ENCODE results near the gene TNPO3. TPM values are rescaled to one million over a fixed set of nuclear protein-coding genes. Genes with fewer than 3 reads are reported as not detected.
"Not testable (repeated sequence)": the region's sequence is repeated elsewhere in the genome, so short reads cannot be mapped to it uniquely, and the experiment has no call there.

Gene TNPO3
- total RNA-seq, 1 experiment from 2014 or later, result 82.3 TPM

DNA sequence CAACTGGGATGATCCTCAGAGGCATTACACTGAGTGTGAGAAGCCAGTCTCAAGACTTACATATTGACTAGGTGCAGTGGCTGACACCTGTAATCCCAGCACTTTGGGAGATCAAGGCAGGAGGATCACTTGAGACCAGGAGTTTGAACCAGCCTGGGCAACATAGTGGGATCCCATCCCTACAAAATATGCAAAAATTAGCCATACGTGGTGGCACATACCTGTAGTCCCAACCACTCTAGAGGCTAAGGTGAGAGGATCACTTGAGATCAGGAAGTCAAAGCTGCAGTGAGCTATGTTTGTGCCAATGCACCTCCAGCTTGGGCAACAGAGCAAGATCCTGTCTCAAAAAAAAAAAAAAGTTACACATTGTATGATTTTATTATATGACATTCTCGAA lies 23.5 kb upstream of the TNPO3 start:
- DNase-seq, result no peak
- H3K27me3 ChIP-seq, result peaks cover 5% of the 10 kb centered on the region; the same call in 1 of the 2 replicates
- H3K36me3 ChIP-seq, result no peaks in the 10 kb centered on the region
- H3K4me1 ChIP-seq, result no peaks in the 10 kb centered on the region
- H3K4me3 ChIP-seq, result no peak overlapping the region
- no peak overlapping the region for H3K27ac ChIP-seq
- 0 out of 2 replicates have a peak, but pooled peaks cover 4% of the 10 kb centered on the region for H3K9me3 ChIP-seq (replicated peaks)

DNA sequence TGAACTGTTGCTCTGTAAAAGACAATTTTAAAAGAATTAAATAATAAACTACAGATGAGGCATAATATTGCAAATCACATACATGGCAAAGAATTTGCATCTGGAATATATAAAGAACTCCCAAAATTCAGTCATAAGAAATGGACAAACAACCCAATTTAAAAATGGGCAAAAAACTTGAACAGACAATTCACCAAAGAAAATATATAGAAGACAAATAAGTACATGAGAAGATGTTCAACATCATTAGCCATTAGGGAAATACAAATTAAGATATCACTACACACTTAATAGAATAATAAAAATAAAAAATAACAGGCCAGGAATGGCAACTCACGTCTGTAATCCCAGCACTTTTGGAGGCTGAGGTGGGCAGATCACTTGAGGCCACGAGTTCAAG lies 22.0 kb upstream of the TNPO3 start:
- no peak for DNase-seq
- Histone ChIP-seq H3K9me3 (replicated peaks) (0 out of 2 replicates have a peak, but pooled peaks cover 4% of the 10 kb centered on the region), H3K4me1 (no peaks in the 10 kb centered on the region), H3K36me3 (no peaks in the 10 kb centered on the region), H3K4me3 (no peak overlapping the region), H3K27me3 (peaks cover 5% of the 10 kb centered on the region; the same call in 1 of the 2 replicates), H3K27ac (no peak overlapping the region)

DNA sequence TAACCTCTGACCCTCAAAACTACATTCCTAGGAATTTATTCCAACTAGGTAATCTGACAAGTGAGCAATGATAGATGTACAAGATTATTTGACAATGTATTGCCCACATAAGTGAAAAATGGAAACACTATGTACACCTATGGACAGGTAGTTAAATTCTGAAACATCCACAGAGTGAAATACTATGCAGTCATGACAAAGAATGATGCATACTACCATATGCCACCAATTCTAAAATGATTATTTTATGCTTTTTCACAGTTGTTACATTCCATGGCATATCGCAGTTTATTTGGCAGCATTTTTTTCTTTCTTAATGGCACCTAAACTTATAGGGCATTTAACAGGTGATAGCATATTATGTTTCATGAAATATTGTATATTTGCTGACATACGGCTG lies 20.1 kb upstream of the TNPO3 start:
- Histone ChIP-seq H3K27me3 (peaks cover 5% of the 10 kb centered on the region; the same call in 1 of the 2 replicates), H3K4me3 (no peak overlapping the region)

DNA sequence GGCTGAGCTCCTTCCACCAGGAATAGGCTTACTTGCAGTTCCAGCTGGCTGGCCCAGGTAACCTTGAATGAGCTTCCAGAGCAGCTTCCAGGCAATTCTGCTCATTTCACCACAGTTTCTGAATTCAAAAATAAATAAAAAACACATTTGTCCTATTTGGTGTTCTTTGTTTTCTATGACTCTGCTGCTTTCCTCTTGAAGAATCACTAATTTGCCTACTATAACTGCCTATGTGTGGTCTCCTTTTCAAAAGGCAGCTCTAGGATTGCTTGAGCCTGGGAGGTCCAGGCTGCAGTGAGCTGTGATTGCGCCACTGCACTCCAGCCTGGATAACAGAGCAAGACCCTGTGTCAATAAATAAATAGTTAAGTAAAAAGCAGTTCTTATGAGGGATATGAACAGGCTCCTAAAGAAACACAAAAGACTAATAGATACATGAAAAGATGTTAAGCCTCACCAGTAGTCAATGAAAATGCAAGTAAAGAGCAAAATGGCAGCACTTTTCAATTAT lies 19.5 kb upstream of the TNPO3 start:
- no peak overlapping the region for H3K27ac ChIP-seq

More for the DNA sequence above, 20.1 kb upstream of the TNPO3 start:
- DNase-seq, result no peak
- no peak overlapping the region for H3K27ac ChIP-seq
- H3K4me1 ChIP-seq, result no peaks in the 10 kb centered on the region
- no peaks in the 10 kb centered on the region for H3K36me3 ChIP-seq
- H3K9me3 ChIP-seq (replicated peaks), result 0 out of 2 replicates have a peak, but pooled peaks cover 4% of the 10 kb centered on the region

DNA sequence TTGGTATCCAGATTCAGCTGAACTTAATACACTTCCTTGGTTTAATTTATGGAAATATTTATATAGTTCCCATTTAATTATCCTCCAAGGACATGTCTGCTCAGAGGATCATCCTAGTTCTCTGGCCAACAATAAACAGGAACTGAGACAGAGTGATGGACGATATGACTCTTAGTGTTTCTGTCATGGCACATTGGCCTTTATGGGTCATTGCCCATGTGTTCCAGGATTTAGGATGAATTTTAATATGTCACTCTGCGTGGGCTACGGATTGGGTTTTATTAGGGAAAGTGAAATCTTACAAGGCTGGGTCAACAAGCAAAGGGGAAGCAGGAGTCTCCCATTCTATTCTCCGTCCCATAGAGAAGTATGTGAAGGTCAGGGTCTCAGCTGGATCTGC lies 18.8 kb upstream of the TNPO3 start:
- Histone ChIP-seq H3K27me3 (peaks cover 5% of the 10 kb centered on the region; the same call in 1 of the 2 replicates), H3K9me3 (replicated peaks) (0 out of 2 replicates have a peak, but pooled peaks cover 4% of the 10 kb centered on the region), H3K4me3 (no peak overlapping the region), H3K36me3 (no peaks in the 10 kb centered on the region), H3K4me1 (no peaks in the 10 kb centered on the region), H3K27ac (no peak overlapping the region)
- no peak for DNase-seq

More for the DNA sequence above, 19.5 kb upstream of the TNPO3 start:
- H3K4me1 ChIP-seq, result no peaks in the 10 kb centered on the region
- no peak for DNase-seq
- H3K36me3 ChIP-seq, result no peaks in the 10 kb centered on the region
- H3K4me3 ChIP-seq, result no peak overlapping the region
- peaks cover 5% of the 10 kb centered on the region; the same call in 1 of the 2 replicates for H3K27me3 ChIP-seq
- H3K9me3 ChIP-seq (replicated peaks), result 0 out of 2 replicates have a peak, but pooled peaks cover 4% of the 10 kb centered on the region

DNA sequence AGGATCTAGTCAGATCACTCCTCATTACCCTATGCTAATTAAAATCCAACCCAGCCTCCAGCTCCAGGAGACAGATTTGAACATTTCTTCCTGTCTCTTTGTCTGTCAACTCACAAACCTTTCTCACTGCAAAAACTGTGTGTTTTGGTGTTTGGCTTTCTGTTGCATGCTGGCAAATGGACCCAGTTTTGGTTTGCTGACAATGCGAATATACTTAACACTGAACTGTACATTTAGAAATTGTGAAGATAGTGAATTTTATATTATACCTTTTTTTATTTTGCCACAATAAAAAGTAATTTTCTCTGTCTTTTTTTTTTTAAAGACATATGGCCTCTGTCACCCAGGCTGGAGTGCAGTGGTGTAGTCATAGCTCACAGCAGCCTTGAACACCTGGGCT lies 18.3 kb upstream of the TNPO3 start:
- Histone ChIP-seq H3K27me3 (peaks cover 5% of the 10 kb centered on the region; the same call in 1 of the 2 replicates), H3K36me3 (no peaks in the 10 kb centered on the region), H3K4me3 (no peak overlapping the region), H3K27ac (no peak overlapping the region), H3K4me1 (no peaks in the 10 kb centered on the region), H3K9me3 (replicated peaks) (0 out of 2 replicates have a peak, but pooled peaks cover 4% of the 10 kb centered on the region)
- DNase-seq, result no peak

DNA sequence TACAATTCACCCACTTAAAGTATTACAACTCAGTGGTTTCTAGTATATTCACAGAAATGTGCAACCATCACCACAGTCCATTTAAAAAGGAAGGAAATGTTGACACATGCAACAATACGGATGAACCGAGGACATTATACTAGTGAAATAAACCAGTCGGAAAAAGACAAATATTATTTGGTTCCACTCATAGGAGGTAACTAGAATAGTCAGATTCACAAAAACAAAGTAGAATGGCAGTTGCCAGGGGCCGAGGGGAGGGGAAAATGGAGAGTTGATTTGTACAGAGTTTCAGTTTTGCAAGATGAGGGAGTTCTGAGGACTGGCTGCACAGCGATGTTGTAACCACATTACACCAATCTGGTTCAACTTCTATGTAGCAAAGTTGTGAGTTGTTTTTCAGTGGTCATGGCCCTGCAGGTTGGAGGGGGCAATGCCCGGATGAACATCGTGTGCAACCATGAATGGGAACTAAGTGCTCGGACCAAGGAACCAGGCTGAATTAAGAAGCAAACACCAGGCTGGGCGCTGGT lies 17.6 kb upstream of the TNPO3 start:
- Histone ChIP-seq H3K27me3 (peaks cover 5% of the 10 kb centered on the region; the same call in 1 of the 2 replicates), H3K4me1 (no peaks in the 10 kb centered on the region), H3K9me3 (replicated peaks) (0 out of 2 replicates have a peak, but pooled peaks cover 4% of the 10 kb centered on the region), H3K4me3 (no peak overlapping the region), H3K36me3 (no peaks in the 10 kb centered on the region), H3K27ac (no peak overlapping the region)
- DNase-seq, result no peak

DNA sequence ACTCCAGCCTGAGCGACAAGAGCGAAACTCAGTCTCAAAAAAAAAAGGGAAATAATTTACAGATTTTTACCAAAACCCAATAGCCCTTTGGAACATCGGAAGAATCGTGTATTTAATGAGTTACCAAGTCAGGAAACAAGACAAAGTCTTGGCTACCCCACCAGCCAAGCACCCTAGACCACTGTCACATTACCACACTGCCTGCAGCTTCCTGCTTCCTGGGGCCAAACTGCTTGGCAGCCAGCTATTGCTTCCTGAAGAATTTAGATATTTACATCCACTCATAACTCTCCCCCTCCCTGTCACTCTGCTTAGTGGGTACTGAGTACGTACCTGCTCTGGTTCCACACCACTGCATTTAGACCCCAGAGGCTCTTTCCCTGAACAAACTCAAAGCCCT lies 14.1 kb upstream of the TNPO3 start:
- H3K27ac ChIP-seq, result no peak overlapping the region
- H3K9me3 ChIP-seq (replicated peaks), result no peaks in the 10 kb centered on the region
- no peak for DNase-seq
- H3K36me3 ChIP-seq, result no peaks in the 10 kb centered on the region
- no peak overlapping the region for H3K4me3 ChIP-seq
- peaks cover 8% of the 10 kb centered on the region for H3K4me1 ChIP-seq
- no peaks in the 10 kb centered on the region; the same call in 1 of the 2 replicates for H3K27me3 ChIP-seq

DNA sequence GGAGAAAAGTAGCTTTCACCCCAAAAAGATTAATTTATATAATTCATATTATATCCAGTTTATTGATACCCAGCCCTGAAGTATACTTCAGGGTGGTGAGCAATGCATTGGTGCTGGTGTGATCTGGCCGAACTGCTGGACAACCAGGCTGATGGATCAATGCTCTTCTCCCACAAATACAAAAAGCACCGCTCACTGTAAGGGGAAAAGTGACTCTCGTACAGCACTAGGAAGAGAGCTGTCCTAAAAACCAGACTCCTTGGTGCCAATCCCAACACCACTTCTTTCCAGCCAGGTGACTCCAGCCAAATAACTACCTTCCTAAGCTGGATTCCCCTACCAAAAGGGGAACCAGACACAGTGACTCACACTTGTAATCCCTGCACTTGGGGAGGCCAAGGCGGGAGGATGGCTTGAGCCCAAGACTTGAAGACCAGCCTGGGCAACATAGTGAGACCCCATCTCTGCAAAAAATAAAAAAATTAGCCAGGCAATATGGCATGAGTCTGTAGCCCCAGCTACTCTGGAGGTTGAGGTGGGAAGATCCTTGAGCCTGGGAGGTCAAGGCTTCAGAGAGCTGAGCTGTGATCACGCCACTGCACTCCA lies 13.1 kb upstream of the TNPO3 start:
- no peak for DNase-seq
- Histone ChIP-seq H3K4me1 (peaks cover 8% of the 10 kb centered on the region), H3K27ac (no peak overlapping the region), H3K9me3 (replicated peaks) (no peaks in the 10 kb centered on the region), H3K36me3 (no peaks in the 10 kb centered on the region), H3K4me3 (no peak overlapping the region), H3K27me3 (no peaks in the 10 kb centered on the region; the same call in 1 of the 2 replicates)

DNA sequence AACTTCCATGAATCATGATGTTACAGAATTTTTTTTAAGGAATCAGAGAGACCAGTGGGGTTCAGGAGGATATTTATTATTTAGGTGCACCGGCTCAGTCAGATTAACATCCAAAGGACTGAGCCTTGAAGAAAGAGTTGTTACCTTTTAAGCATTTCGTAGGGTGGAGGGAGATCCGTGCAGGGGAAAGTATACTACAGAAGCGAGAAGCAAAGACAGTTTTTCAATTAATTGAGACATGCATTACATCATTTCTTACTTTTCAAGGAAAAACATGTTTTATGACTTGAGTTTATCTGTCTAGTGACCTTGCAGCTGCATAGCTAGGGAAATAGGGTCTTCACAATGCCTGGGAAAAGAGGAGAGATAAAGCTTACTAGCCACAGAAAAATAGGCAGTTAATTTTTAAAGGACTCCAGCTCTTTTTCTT lies 12.2 kb upstream of the TNPO3 start:
- H3K27me3 ChIP-seq; H3K4me3 ChIP-seq; H3K4me1 ChIP-seq; DNase-seq; H3K27ac ChIP-seq; H3K36me3 ChIP-seq; H3K9me3 ChIP-seq (replicated peaks): not testable (repeated sequence)

DNA sequence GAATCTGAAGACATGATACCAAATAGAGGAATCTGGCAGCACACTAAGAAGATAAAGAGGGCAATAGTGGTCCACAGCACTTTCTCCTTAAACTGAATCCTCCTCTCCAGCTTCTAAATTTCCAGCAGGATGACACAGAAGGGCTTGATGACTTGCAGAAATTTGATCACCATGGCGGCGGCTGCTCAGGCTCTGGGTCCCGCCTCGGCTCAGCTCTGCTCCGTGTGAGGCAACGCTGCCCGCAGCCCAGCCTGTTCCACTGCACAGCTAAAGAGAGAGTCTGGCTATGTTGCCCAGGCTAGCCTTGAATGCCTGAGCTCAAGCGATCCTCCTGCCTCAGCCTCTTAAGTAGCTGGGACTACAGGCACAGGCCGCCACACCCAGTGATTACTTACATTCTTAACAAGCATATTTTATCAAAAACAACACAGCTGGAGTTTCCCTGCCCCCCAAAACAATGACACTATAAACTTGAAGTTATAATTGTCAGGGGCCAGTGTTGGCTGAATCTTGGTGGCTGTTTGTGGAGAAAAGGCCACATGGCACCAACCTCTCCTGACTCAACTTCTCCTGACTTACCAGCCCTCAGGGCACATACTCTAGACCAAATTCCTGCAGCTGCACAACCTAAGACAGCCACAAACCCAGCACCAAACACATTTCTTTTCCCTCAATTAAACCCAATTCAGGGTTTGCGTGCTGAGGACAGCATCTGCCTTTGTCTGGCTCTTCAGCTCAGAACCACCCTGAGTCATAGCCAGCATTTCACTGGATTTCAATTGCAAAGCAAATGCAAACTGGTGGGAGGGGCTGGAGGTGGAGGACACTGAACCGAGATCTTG lies 11.6 kb upstream of the TNPO3 start:
- H3K9me3 ChIP-seq (replicated peaks), result no peaks in the 10 kb centered on the region
- no peak overlapping the region for H3K4me3 ChIP-seq
- no peaks in the 10 kb centered on the region; the same call in 1 of the 2 replicates for H3K27me3 ChIP-seq
- H3K4me1 ChIP-seq, result peaks cover 8% of the 10 kb centered on the region
- H3K27ac ChIP-seq, result no peak overlapping the region; the same call in 1 of the 2 replicates
- H3K36me3 ChIP-seq, result no peaks in the 10 kb centered on the region
- DNase-seq, result peak; percentile 36 to 54

DNA sequence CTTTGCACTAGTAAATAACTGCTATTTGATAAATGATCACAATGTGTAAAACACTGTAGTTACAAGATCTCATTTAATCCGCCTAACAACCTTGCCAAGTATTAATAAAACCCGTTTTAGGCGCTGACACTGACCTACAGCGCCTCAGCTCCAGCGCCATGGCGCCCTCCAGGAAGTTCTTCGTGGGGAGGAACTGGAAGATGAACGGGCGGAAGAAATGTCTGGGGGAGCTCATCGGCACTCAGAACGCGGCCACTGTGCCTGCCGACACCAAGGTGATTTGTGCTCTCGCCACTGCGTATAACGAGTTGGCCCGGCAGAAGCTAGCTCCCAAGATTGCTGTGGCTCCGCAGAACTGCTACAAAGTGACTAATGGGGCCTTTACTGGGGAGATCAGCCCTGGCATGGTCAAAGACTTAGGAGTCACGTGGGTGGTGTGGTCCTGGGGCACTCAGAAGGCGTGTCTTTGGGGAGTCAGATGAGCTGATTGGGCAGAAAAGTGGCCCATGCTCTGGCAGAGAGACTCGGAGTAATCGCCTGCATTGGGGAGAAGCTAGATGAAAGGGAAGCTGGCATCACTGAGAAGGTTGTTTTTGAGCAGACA lies 1.1 kb upstream of the TNPO3 start:
- Histone ChIP-seq H3K27ac (no peak overlapping the region), H3K27me3 (no peaks in the 10 kb centered on the region), H3K4me3 (peak overlapping the region; percentile 89; the same call in 1 of the 2 replicates), H3K36me3 (no peaks in the 10 kb centered on the region), H3K9me3 (replicated peaks) (no peaks in the 10 kb centered on the region), H3K4me1 (peaks cover 4% of the 10 kb centered on the region; the same call in 1 of the 2 replicates)
- no peak for DNase-seq

DNA sequence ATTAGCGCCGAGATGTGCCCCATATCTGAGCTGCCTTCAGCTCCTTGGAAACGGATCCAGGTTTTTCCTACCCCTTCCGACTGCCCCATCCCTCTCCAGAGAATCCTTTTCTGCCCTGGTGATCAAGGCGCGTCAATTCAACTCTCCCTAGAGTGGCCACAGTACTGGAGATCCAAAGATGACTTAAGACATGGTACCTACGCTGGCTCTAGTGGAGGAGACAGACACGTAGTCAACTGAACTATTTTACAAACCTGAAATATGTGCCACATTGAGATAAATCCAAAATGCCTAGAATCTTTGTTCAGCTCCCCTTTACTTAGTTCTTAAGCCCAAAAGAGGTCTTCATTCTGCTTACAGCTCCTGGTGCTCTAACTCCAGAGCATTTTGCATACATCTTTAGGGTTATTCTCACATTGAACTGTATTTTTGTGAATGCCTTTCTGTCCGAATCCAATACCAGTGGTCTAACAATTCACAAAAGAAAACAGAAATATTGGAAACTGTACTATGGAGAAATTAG lies 444 bp upstream of the TNPO3 start:
- DNase-seq, result no peak
- Histone ChIP-seq H3K27me3 (no peaks in the 10 kb centered on the region), H3K9me3 (replicated peaks) (no peaks in the 10 kb centered on the region), H3K36me3 (no peaks in the 10 kb centered on the region), H3K27ac (peak overlapping the region; percentile 94), H3K4me3 (peak overlapping the region; percentile 89), H3K4me1 (peaks cover 4% of the 10 kb centered on the region; the same call in 1 of the 2 replicates)

DNA sequence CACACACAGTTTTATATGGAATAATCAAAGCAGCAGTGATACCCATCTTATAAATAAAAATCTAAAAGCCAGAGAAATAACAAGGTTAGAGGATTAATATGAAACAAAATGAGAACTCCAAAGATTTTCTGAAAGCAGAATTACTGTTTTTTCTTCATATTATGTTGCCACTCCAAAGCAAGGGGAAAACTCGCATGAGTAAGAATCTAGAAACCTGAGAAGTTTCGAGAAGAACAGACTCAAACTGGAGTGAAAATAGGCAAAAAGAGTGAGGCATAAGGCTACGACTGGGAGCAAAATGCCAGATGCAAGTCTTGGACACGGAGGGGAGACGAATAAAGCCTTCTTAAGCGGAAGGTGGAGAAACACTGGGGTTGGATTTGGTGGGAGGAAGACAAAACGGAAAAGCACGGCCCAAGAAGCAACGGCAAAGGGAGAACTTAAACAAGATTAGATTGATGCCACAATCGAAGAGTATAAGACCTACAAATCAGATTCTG lies 923 bp downstream of the TNPO3 start:
- no peaks in the 10 kb centered on the region for H3K27me3 ChIP-seq
- H3K4me3 ChIP-seq, result peak overlapping the region; percentile 89
- H3K9me3 ChIP-seq (replicated peaks), result no peaks in the 10 kb centered on the region
- peak overlapping the region; percentile 94 for H3K27ac ChIP-seq
- DNase-seq, result peak in 1 of 2 experiments; percentile 8
- H3K4me1 ChIP-seq, result peaks cover 4% of the 10 kb centered on the region; the same call in 1 of the 2 replicates
- H3K36me3 ChIP-seq, result peaks cover 3% of the 10 kb centered on the region; the same call in 1 of the 2 replicates

All from SJCRH30 (cell line).